K562 (cell line): ENCODE measurements around the gene OR8B8.

Experiments
- CBFB ChIP-seq: sonication (generic); formaldehyde crosslinking; IDR thresholded peaks from 2 replicates; pipeline ENCODE4 v1.4.0; 2020; ENCODE audit warnings: mild to moderate bottlenecking, missing genetic modification reagents
- POLR2A ChIP-seq: fragments of 450-650 bp; conservative IDR thresholded peaks from 2 replicates; pipeline ENCODE4 v1.6.1; 2016

DNA sequence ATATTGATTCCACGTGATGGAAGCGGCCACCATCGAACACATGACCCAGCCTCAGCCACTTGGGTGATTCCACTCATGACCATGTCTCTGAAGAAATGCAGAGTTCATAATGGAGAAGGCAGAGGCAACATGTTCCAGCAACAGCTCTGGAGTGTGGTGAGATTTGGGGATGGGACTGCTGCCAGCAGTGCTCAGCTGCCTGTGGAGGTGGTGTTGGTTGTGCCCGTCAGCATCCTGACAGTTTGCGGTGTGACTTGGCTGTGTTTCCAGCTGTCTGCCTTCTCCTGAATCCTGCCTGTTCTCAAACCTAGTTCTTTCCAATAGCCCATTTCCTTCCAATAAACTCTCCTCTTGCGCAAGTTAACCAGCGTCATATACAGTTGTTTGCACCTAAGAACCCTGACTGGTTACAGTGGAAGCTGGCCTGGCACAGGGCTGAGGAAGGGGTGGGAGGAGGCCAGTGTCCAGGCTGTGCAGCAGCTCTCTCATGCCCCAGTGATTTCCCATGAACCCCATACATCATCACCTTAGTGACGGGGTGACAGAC is 22.0 kb upstream of the OR8B8 start:
- TF ChIP-seq POLR2A (no peak), CBFB (CRISPR knock-in tag) (no peak)
